ENCODE data around the gene EDAR.

Gene EDAR

GRCh38 chr2:108947271-108947907, 41.6 kb downstream of the EDAR start:
- no peak for TF ChIP-seq TAF1 (IDR thresholded peaks at IDR 0.05; ENCODE audit: borderline replicate concordance, insufficient read depth, low read length)
- no peak for TF ChIP-seq POLR2AphosphoS5 (IDR thresholded peaks at IDR 0.05; ENCODE audit: low read depth, low read length)
- TF ChIP-seq FOXP2 (optimal IDR thresholded peaks at IDR 0.05; ENCODE audit: borderline replicate concordance, extremely low read depth, extremely low read length, insufficient read depth): no peak
- TF ChIP-seq SIN3A (IDR thresholded peaks at IDR 0.05; ENCODE audit: borderline replicate concordance, insufficient read depth, low read length): no peak
- no peak for TF ChIP-seq REST (IDR thresholded peaks at IDR 0.05; ENCODE audit: insufficient read depth in 1 of 2, low read depth in 2 of 2, low read length in 2 of 2)

- TF ChIP-seq POLR2AphosphoS5 (IDR thresholded peaks at IDR 0.05; ENCODE audit: low read depth, low read length) (no peak), TAF1 (IDR thresholded peaks at IDR 0.05; ENCODE audit: borderline replicate concordance, insufficient read depth, low read length) (no peak), SIN3A (IDR thresholded peaks at IDR 0.05; ENCODE audit: borderline replicate concordance, insufficient read depth, low read length) (no peak), FOXP2 (optimal IDR thresholded peaks at IDR 0.05; ENCODE audit: borderline replicate concordance, extremely low read depth, extremely low read length, insufficient read depth) (no peak), REST (IDR thresholded peaks at IDR 0.05; ENCODE audit: insufficient read depth in 1 of 2, low read depth in 2 of 2, low read length in 2 of 2) (no peak)
Measured at GRCh38 chr2:108946442-108946841, 42.6 kb downstream of the EDAR start.

GRCh38 chr2:108945969-108946368, 43.1 kb downstream of the EDAR start:
- TF ChIP-seq SIN3A (IDR thresholded peaks at IDR 0.05; ENCODE audit: borderline replicate concordance, insufficient read depth, low read length) (no peak), TAF1 (IDR thresholded peaks at IDR 0.05; ENCODE audit: borderline replicate concordance, insufficient read depth, low read length) (no peak), REST (IDR thresholded peaks at IDR 0.05; ENCODE audit: insufficient read depth in 1 of 2, low read depth in 2 of 2, low read length in 2 of 2) (no peak), FOXP2 (optimal IDR thresholded peaks at IDR 0.05; ENCODE audit: borderline replicate concordance, extremely low read depth, extremely low read length, insufficient read depth) (no peak), POLR2AphosphoS5 (IDR thresholded peaks at IDR 0.05; ENCODE audit: low read depth, low read length) (no peak)

GRCh38 chr2:108944601-108945331, 44.3 kb downstream of the EDAR start:
- TF ChIP-seq TAF1 (IDR thresholded peaks at IDR 0.05; ENCODE audit: borderline replicate concordance, insufficient read depth, low read length): no peak
- TF ChIP-seq SIN3A (IDR thresholded peaks at IDR 0.05; ENCODE audit: borderline replicate concordance, insufficient read depth, low read length): no peak
- no peak for TF ChIP-seq FOXP2 (optimal IDR thresholded peaks at IDR 0.05; ENCODE audit: borderline replicate concordance, extremely low read depth, extremely low read length, insufficient read depth)
- TF ChIP-seq POLR2AphosphoS5 (IDR thresholded peaks at IDR 0.05; ENCODE audit: low read depth, low read length): no peak
- no peak for TF ChIP-seq REST (IDR thresholded peaks at IDR 0.05; ENCODE audit: insufficient read depth in 1 of 2, low read depth in 2 of 2, low read length in 2 of 2)
